Breast epithelium (tissue), 3 donors: Measurements from ENCODE around the gene GALNT1.

ENCODE experiments used
- POLR2A ChIP-seq: fragments of 450-650 bp; IDR thresholded peaks from one replicate; pipeline ENCODE4 v1.6.1; 2016; ENCODE audit warnings: antibody characterized with exemption, mild to moderate bottlenecking, moderate library complexity
- POLR2AphosphoS5 ChIP-seq, 3 donors: sonication (generic); formaldehyde crosslinking; IDR thresholded peaks; one replicate each; pipeline ENCODE4 v1.6.1; 2017; ENCODE audit warnings: antibody characterized with exemption in 3 of 3
- TF ChIP-seq, protein P1 (sequence below), 3 donors: fragments of 450-650 bp; IDR thresholded peaks; one replicate each; pipeline ENCODE4 v1.5.1; 2016 to 2017; ENCODE audit warnings: antibody characterized with exemption in 3 of 3, mild to moderate bottlenecking in 3 of 3, moderate library complexity in 3 of 3

DNA sequence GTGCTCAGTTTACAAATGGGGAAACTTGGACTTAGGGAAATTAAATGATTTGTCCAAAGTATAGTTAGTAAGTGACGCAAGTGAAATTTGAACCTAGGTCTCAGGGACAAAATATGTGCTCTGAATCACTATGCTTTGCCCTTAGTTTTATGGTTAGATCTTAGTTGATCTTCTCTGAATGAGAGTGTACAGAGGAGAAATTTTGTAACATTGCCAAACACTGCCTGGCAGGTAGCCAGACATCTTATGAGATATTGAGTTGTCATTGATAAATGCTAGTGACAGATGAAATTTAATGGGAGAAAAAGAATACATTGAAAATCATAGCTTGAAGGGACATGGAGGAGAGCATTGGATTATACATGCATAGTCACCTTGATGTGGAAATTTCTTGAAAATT, 91.4 kb downstream of the GALNT1 start:
- TF ChIP-seq, protein P1, sequence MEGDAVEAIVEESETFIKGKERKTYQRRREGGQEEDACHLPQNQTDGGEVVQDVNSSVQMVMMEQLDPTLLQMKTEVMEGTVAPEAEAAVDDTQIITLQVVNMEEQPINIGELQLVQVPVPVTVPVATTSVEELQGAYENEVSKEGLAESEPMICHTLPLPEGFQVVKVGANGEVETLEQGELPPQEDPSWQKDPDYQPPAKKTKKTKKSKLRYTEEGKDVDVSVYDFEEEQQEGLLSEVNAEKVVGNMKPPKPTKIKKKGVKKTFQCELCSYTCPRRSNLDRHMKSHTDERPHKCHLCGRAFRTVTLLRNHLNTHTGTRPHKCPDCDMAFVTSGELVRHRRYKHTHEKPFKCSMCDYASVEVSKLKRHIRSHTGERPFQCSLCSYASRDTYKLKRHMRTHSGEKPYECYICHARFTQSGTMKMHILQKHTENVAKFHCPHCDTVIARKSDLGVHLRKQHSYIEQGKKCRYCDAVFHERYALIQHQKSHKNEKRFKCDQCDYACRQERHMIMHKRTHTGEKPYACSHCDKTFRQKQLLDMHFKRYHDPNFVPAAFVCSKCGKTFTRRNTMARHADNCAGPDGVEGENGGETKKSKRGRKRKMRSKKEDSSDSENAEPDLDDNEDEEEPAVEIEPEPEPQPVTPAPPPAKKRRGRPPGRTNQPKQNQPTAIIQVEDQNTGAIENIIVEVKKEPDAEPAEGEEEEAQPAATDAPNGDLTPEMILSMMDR (IDR thresholded peaks at IDR 0.05) = no peak
- TF ChIP-seq POLR2AphosphoS5 (IDR thresholded peaks at IDR 0.05) (no peak), POLR2A (no peak)
